MM.1S (cell line): ENCODE data around the gene ZP1.

ENCODE experiments used
- CTCF ChIP-seq: fragments of 300-600 bp; sonication (generic); IDR thresholded peaks from 2 replicates; pipeline ENCODE4 v1.5.1; 2016; ENCODE audit warnings: antibody characterized with exemption, low read length, mixed read lengths
- EZH2 ChIP-seq: fragments of 300-600 bp; sonication (generic); optimal IDR thresholded peaks from 2 replicates; pipeline ENCODE3; 2017; ENCODE audit warnings: low read depth, mild to moderate bottlenecking, antibody characterized with exemption, low read length, mixed read lengths
- EZH2phosphoT487 ChIP-seq: fragments of 300-600 bp; sonication (generic); IDR thresholded peaks from 2 replicates; pipeline ENCODE4 v1.6.1; 2018; ENCODE audit warnings: antibody characterized with exemption, low read length

GRCh38 chr11:60900673-60901404 lies 33.5 kb downstream of the ZP1 start:
- TF ChIP-seq EZH2 (no peak), EZH2phosphoT487 (no peak), CTCF (no peak)
